Measurements from ENCODE around the gene MAML1. TPM values are rescaled to one million over a fixed set of nuclear protein-coding genes. Genes with fewer than 3 reads are reported as not detected.

The MAML1 gene
- total RNA-seq, 1 experiment from 2014 or later = 14.2 TPM

GRCh38 chr5:179812997-179813607 lies 80.5 kb downstream of the MAML1 start:
- no peak for DNase-seq
- Histone ChIP-seq H3K9ac (ENCODE audit: low read length) (no peak overlapping the region), H3K4me2 (ENCODE audit: low read depth, low read length, poor library complexity, severe bottlenecking) (no peak overlapping the region)

GRCh38 chr5:179814090-179814489 lies 81.5 kb downstream of the MAML1 start:
- no peak overlapping the region for H3K27ac ChIP-seq (ENCODE audit: low read length)
- H3K4me1 ChIP-seq (ENCODE audit: low read length) = peaks cover 11% of the 10 kb centered on the region
- H3K79me2 ChIP-seq (ENCODE audit: low read length) = no peaks in the 10 kb centered on the region
- H3K9me3 ChIP-seq (ENCODE audit: low read length) = no peaks in the 10 kb centered on the region
- no peaks in the 10 kb centered on the region for H3K9me2 ChIP-seq (replicated peaks; ENCODE audit: insufficient read depth, low read length)
- no peak for DNase-seq
- H3K27me3 ChIP-seq (ENCODE audit: low read length) = no peaks in the 10 kb centered on the region
- H2AFZ ChIP-seq (ENCODE audit: low read length) = no peak overlapping the region
- no peak overlapping the region for H3K4me3 ChIP-seq (ENCODE audit: low read length)
- no peaks in the 10 kb centered on the region for H4K20me1 ChIP-seq (ENCODE audit: insufficient read depth, low read depth, low read length)
- no peak overlapping the region for H3K9ac ChIP-seq (ENCODE audit: low read length)
- no peak overlapping the region for H3K4me2 ChIP-seq (ENCODE audit: low read depth, low read length, poor library complexity, severe bottlenecking)
- no peaks in the 10 kb centered on the region; the same call in 1 of the 2 replicates for H3K36me3 ChIP-seq (ENCODE audit: insufficient read depth, low read length)

More at GRCh38 chr5:179812997-179813607, 80.5 kb downstream of the MAML1 start:
- Histone ChIP-seq H2AFZ (ENCODE audit: low read length) (no peak overlapping the region), H3K9me2 (replicated peaks; ENCODE audit: insufficient read depth, low read length) (no peaks in the 10 kb centered on the region), H3K27ac (ENCODE audit: low read length) (no peak overlapping the region), H3K4me3 (ENCODE audit: low read length) (no peak overlapping the region), H3K4me1 (ENCODE audit: low read length) (peaks cover under 1% of the 10 kb centered on the region), H3K27me3 (ENCODE audit: low read length) (no peaks in the 10 kb centered on the region), H3K9me3 (ENCODE audit: low read length) (no peaks in the 10 kb centered on the region), H3K79me2 (ENCODE audit: low read length) (peaks cover 4% of the 10 kb centered on the region; the same call in 1 of the 2 replicates), H4K20me1 (ENCODE audit: insufficient read depth, low read depth, low read length) (no peaks in the 10 kb centered on the region), H3K36me3 (ENCODE audit: insufficient read depth, low read length) (no peaks in the 10 kb centered on the region; the same call in 1 of the 2 replicates)

GRCh38 chr5:179815491-179816249 lies 83.0 kb downstream of the MAML1 start:
- H3K36me3 ChIP-seq (ENCODE audit: insufficient read depth, low read length) = no peaks in the 10 kb centered on the region; the same call in 1 of the 2 replicates
- no peak overlapping the region for H3K4me2 ChIP-seq (ENCODE audit: low read depth, low read length, poor library complexity, severe bottlenecking)
- no peaks in the 10 kb centered on the region for H3K79me2 ChIP-seq (ENCODE audit: low read length)
- H3K9me3 ChIP-seq (ENCODE audit: low read length) = no peaks in the 10 kb centered on the region
- DNase-seq = no peak
- H3K4me1 ChIP-seq (ENCODE audit: low read length) = peaks cover 26% of the 10 kb centered on the region
- no peaks in the 10 kb centered on the region for H3K9me2 ChIP-seq (replicated peaks; ENCODE audit: insufficient read depth, low read length)
- H3K27ac ChIP-seq (ENCODE audit: low read length) = no peak overlapping the region
- no peak overlapping the region for H2AFZ ChIP-seq (ENCODE audit: low read length)
- no peaks in the 10 kb centered on the region for H3K27me3 ChIP-seq (ENCODE audit: low read length)
- H4K20me1 ChIP-seq (ENCODE audit: insufficient read depth, low read depth, low read length) = no peaks in the 10 kb centered on the region
- H3K4me3 ChIP-seq (ENCODE audit: low read length) = no peak overlapping the region
- no peak overlapping the region for H3K9ac ChIP-seq (ENCODE audit: low read length)

GRCh38 chr5:179816401-179816795 lies 83.8 kb downstream of the MAML1 start:
- no peak overlapping the region for H3K9ac ChIP-seq (ENCODE audit: low read length)
- no peaks in the 10 kb centered on the region for H3K27me3 ChIP-seq (ENCODE audit: low read length)
- H3K4me1 ChIP-seq (ENCODE audit: low read length) = peaks cover 26% of the 10 kb centered on the region
- no peaks in the 10 kb centered on the region for H3K9me3 ChIP-seq (ENCODE audit: low read length)
- H3K36me3 ChIP-seq (ENCODE audit: insufficient read depth, low read length) = no peaks in the 10 kb centered on the region
- no peak overlapping the region for H3K4me2 ChIP-seq (ENCODE audit: low read depth, low read length, poor library complexity, severe bottlenecking)
- no peak overlapping the region for H3K27ac ChIP-seq (ENCODE audit: low read length)
- H4K20me1 ChIP-seq (ENCODE audit: insufficient read depth, low read depth, low read length) = peaks cover 4% of the 10 kb centered on the region; the same call in 1 of the 2 replicates
- no peaks in the 10 kb centered on the region for H3K9me2 ChIP-seq (replicated peaks; ENCODE audit: insufficient read depth, low read length)
- peaks cover 6% of the 10 kb centered on the region for H3K79me2 ChIP-seq (ENCODE audit: low read length)
- no peak overlapping the region for H3K4me3 ChIP-seq (ENCODE audit: low read length)
- DNase-seq = no peak
- H2AFZ ChIP-seq (ENCODE audit: low read length) = no peak overlapping the region

- Histone ChIP-seq H4K20me1 (ENCODE audit: insufficient read depth, low read depth, low read length) (peaks cover 7% of the 10 kb centered on the region), H3K36me3 (ENCODE audit: insufficient read depth, low read length) (no peaks in the 10 kb centered on the region), H2AFZ (ENCODE audit: low read length) (no peak overlapping the region), H3K27me3 (ENCODE audit: low read length) (no peaks in the 10 kb centered on the region), H3K9me2 (replicated peaks; ENCODE audit: insufficient read depth, low read length) (no peaks in the 10 kb centered on the region), H3K27ac (ENCODE audit: low read length) (no peak overlapping the region), H3K79me2 (ENCODE audit: low read length) (peaks cover 11% of the 10 kb centered on the region), H3K9me3 (ENCODE audit: low read length) (no peaks in the 10 kb centered on the region), H3K4me2 (ENCODE audit: low read depth, low read length, poor library complexity, severe bottlenecking) (no peak overlapping the region), H3K9ac (ENCODE audit: low read length) (no peak overlapping the region), H3K4me3 (ENCODE audit: low read length) (no peak overlapping the region), H3K4me1 (ENCODE audit: low read length) (peaks cover 31% of the 10 kb centered on the region)
- no peak for DNase-seq
Observed at GRCh38 chr5:179816796-179817469, 84.3 kb downstream of the MAML1 start.

- Histone ChIP-seq H3K4me3 (ENCODE audit: low read length) (no peak overlapping the region), H3K4me1 (ENCODE audit: low read length) (peaks cover 36% of the 10 kb centered on the region), H3K36me3 (ENCODE audit: insufficient read depth, low read length) (peaks cover under 1% of the 10 kb centered on the region; the same call in 1 of the 2 replicates), H3K4me2 (ENCODE audit: low read depth, low read length, poor library complexity, severe bottlenecking) (no peak overlapping the region), H3K9me2 (replicated peaks; ENCODE audit: insufficient read depth, low read length) (no peaks in the 10 kb centered on the region), H3K9me3 (ENCODE audit: low read length) (no peaks in the 10 kb centered on the region), H3K27ac (ENCODE audit: low read length) (no peak overlapping the region), H2AFZ (ENCODE audit: low read length) (no peak overlapping the region), H3K79me2 (ENCODE audit: low read length) (peaks cover 16% of the 10 kb centered on the region), H3K27me3 (ENCODE audit: low read length) (no peaks in the 10 kb centered on the region), H3K9ac (ENCODE audit: low read length) (no peak overlapping the region), H4K20me1 (ENCODE audit: insufficient read depth, low read depth, low read length) (peaks cover 12% of the 10 kb centered on the region)
- no peak for DNase-seq
Observed at GRCh38 chr5:179817470-179817840, 84.8 kb downstream of the MAML1 start.

GRCh38 chr5:179817890-179818745 lies 85.5 kb downstream of the MAML1 start:
- peaks cover 6% of the 10 kb centered on the region; the same call in 1 of the 2 replicates for H3K36me3 ChIP-seq (ENCODE audit: insufficient read depth, low read length)
- H3K9me3 ChIP-seq (ENCODE audit: low read length) = no peaks in the 10 kb centered on the region
- H4K20me1 ChIP-seq (ENCODE audit: insufficient read depth, low read depth, low read length) = peaks cover 19% of the 10 kb centered on the region
- H3K79me2 ChIP-seq (ENCODE audit: low read length) = peaks cover 23% of the 10 kb centered on the region
- H3K9me2 ChIP-seq (replicated peaks; ENCODE audit: insufficient read depth, low read length) = no peaks in the 10 kb centered on the region
- DNase-seq = no peak
- peak overlapping the region; percentile 96 for H3K4me3 ChIP-seq (ENCODE audit: low read length)
- H3K27me3 ChIP-seq (ENCODE audit: low read length) = no peaks in the 10 kb centered on the region
- peak overlapping the region; percentile 96 for H3K9ac ChIP-seq (ENCODE audit: low read length)
- peak overlapping the region; percentile 75 for H3K27ac ChIP-seq (ENCODE audit: low read length)
- H2AFZ ChIP-seq (ENCODE audit: low read length) = peak overlapping the region; percentile 89; the same call in 1 of the 2 replicates
- H3K4me1 ChIP-seq (ENCODE audit: low read length) = peaks cover 36% of the 10 kb centered on the region
- H3K4me2 ChIP-seq (ENCODE audit: low read depth, low read length, poor library complexity, severe bottlenecking) = peak overlapping the region; percentile 92
